Vagina (tissue), 2 donors: ENCODE data around the gene SNX6.

Source experiments
- CTCF ChIP-seq, 3 experiments: fragments of 450-650 bp in 2 of 3; fragments of 200-600 bp in 1 of 3; sonication (generic) in 1 of 3; IDR thresholded peaks; one replicate each; pipeline ENCODE4 v1.5.1; 2017 to 2019; ENCODE audit warnings: antibody characterized with exemption in 3 of 3, mild to moderate bottlenecking in 2 of 3, moderate library complexity in 2 of 3
- POLR2A ChIP-seq, 2 donors: fragments of 450-650 bp; IDR thresholded peaks; one replicate each; pipeline ENCODE4 v1.6.1; 2017; ENCODE audit warnings: antibody characterized with exemption in 2 of 2, mild to moderate bottlenecking in 2 of 2, moderate library complexity in 2 of 2

- TF ChIP-seq CTCF (IDR thresholded peaks at IDR 0.05) (no peak), POLR2A (IDR thresholded peaks at IDR 0.05) (no peak)
Measured at GRCh38 chr14:34593740-34594375, 36.1 kb downstream of the SNX6 start.
